Measurements from ENCODE around the gene PRDM10. TPM values are rescaled to one million over a fixed set of nuclear protein-coding genes. Genes with fewer than 3 reads are reported as not detected.
A peak's percentile ranks its signal among the peaks of the same experiment; 100 is the strongest.

PRDM10 gene, protein sequence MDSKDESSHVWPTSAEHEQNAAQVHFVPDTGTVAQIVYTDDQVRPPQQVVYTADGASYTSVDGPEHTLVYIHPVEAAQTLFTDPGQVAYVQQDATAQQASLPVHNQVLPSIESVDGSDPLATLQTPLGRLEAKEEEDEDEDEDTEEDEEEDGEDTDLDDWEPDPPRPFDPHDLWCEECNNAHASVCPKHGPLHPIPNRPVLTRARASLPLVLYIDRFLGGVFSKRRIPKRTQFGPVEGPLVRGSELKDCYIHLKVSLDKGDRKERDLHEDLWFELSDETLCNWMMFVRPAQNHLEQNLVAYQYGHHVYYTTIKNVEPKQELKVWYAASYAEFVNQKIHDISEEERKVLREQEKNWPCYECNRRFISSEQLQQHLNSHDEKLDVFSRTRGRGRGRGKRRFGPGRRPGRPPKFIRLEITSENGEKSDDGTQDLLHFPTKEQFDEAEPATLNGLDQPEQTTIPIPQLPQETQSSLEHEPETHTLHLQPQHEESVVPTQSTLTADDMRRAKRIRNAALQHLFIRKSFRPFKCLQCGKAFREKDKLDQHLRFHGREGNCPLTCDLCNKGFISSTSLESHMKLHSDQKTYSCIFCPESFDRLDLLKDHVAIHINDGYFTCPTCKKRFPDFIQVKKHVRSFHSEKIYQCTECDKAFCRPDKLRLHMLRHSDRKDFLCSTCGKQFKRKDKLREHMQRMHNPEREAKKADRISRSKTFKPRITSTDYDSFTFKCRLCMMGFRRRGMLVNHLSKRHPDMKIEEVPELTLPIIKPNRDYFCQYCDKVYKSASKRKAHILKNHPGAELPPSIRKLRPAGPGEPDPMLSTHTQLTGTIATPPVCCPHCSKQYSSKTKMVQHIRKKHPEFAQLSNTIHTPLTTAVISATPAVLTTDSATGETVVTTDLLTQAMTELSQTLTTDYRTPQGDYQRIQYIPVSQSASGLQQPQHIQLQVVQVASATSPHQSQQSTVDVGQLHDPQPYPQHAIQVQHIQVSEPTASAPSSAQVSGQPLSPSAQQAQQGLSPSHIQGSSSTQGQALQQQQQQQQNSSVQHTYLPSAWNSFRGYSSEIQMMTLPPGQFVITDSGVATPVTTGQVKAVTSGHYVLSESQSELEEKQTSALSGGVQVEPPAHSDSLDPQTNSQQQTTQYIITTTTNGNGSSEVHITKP
- 10 to 100 TPM; 14.3 to 15.9 TPM for total RNA-seq

- DNase-seq (peak; percentile 91), ATAC-seq (peak; percentile 71)
- Mint-ChIP-seq H3K4me1 (ENCODE audit: low read depth) (peaks cover 17% of the 10 kb centered on the region), H3K27ac (peak within 1 kb of the TSS; percentile 100), H3K4me3 (peak within 1 kb of the TSS; percentile 97), H3K27me3 (ENCODE audit: low read depth) (peaks cover 5% of the 10 kb centered on the region), H3K9me3 (ENCODE audit: insufficient read depth) (no peaks in the 10 kb centered on the region), H3K36me3 (ENCODE audit: low read depth) (peaks cover 8% of the 10 kb centered on the region)
- ChIA-PET POLR2A (interaction anchor here (0.6 to 2.6 kb wide), 13 partner anchors 9 to 363 kb away, joined by 3 to 19 read pairs (median 4); no protein-coding TSS in a partner anchor), CTCF (interaction anchor here (1.5 to 4.8 kb wide), 3 partner anchors 10 to 130 kb away, joined by 3 to 14 read pairs (median 8); no protein-coding TSS in a partner anchor)
These were observed at the start of gene PRDM10 for GRCh38 chr11:130002352-130002845. Gene PRDM10, minus strand, starts transcription at chr11:130002835. Its CDS starts 41,871 bp downstream, at chr11:129960964.

DNA sequence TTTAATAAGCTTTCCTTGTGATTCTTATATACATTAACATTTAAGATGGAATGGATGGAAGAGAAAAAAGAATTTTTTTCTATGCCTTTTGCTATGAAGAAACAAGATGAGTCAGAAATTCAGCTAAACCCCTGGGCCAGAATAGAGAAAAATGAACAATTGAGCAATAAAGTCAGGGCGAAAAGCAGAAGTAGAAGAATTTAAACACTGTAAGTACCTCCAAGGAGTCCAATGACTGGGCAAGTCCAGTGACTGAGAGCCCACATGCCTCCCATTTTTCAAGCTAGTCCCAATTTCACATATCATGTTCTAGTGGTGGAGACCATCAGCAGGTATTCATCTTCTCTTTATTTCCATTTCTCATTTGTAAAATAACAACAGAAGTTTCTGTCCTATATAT, 48.4 kb upstream of the PRDM10 start:
- no peak for DNase-seq
- H3K36me3 Mint-ChIP-seq (ENCODE audit: low read depth) = no peaks in the 10 kb centered on the region
- POLR2A ChIA-PET = interaction anchor here (0.6 kb wide), 1 partner anchor 48 kb away, joined by 3 read pairs; no protein-coding TSS in a partner anchor

GRCh38 chr11:130050257-130050656, 47.6 kb upstream of the PRDM10 start:
- peaks cover 15% of the 10 kb centered on the region for H3K27me3 Mint-ChIP-seq (ENCODE audit: low read depth)
- no peak for DNase-seq
- no peak overlapping the region for H3K4me3 Mint-ChIP-seq
- no peaks in the 10 kb centered on the region for H3K36me3 Mint-ChIP-seq (ENCODE audit: low read depth)
- ATAC-seq = no peak
- H3K9me3 Mint-ChIP-seq (ENCODE audit: insufficient read depth) = no peaks in the 10 kb centered on the region
- CTCF ChIA-PET = interaction anchor here (1.2 to 1.5 kb wide), 2 partner anchors 11 to 80 kb away, joined by 3 read pairs; no protein-coding TSS in a partner anchor
- no peaks in the 10 kb centered on the region for H3K4me1 Mint-ChIP-seq (ENCODE audit: low read depth)
- POLR2A ChIA-PET = no interaction called here
- no peak overlapping the region for H3K27ac Mint-ChIP-seq

More for the DNA sequence above, 48.4 kb upstream of the PRDM10 start:
- no peak for ATAC-seq
- Mint-ChIP-seq H3K4me3 (no peak overlapping the region), H3K4me1 (ENCODE audit: low read depth) (no peaks in the 10 kb centered on the region), H3K9me3 (ENCODE audit: insufficient read depth) (no peaks in the 10 kb centered on the region), H3K27me3 (ENCODE audit: low read depth) (peaks cover 20% of the 10 kb centered on the region), H3K27ac (no peak overlapping the region)
- CTCF ChIA-PET = interaction anchor here (0.7 to 1.5 kb wide), 3 partner anchors 9 to 80 kb away, joined by 3 read pairs; no protein-coding TSS in a partner anchor

DNA sequence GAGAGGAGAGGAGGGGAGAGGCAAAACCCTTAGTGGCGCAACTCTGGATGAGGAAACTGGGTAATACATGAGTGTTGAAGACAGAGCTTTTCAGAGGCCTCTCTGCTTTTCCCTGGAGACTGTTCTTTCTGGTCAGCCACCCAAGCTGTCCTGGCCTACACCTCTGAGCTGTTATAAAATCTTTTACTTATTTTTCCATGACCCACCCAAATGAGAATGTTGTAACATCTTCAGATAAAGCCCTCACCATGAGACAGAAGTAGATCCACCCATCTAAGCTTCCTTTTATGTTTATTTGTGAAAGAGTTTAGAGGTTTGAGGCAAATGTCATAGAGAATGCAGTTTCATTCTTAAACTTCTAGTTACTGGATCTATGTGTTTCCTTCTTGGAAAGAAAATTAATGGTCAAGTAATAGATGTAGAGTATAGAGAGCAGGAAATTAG, 46.7 kb upstream of the PRDM10 start:
- no peak overlapping the region for H3K4me3 Mint-ChIP-seq
- ChIA-PET POLR2A (interaction anchor here (0.6 kb wide), 2 partner anchors 45 to 252 kb away, joined by 3 read pairs; no protein-coding TSS in a partner anchor), CTCF (no interaction called here)
- no peak for DNase-seq
- H3K9me3 Mint-ChIP-seq (ENCODE audit: insufficient read depth) = no peaks in the 10 kb centered on the region
- no peaks in the 10 kb centered on the region for H3K36me3 Mint-ChIP-seq (ENCODE audit: low read depth)
- H3K27me3 Mint-ChIP-seq (ENCODE audit: low read depth) = peaks cover 12% of the 10 kb centered on the region
- no peak for ATAC-seq
- H3K27ac Mint-ChIP-seq = no peak overlapping the region
- no peaks in the 10 kb centered on the region for H3K4me1 Mint-ChIP-seq (ENCODE audit: low read depth)

- H3K9me3 Mint-ChIP-seq (ENCODE audit: insufficient read depth) = no peaks in the 10 kb centered on the region
- ChIA-PET POLR2A (no interaction called here), CTCF (no interaction called here)
- H3K36me3 Mint-ChIP-seq (ENCODE audit: low read depth) = no peaks in the 10 kb centered on the region
- no peaks in the 10 kb centered on the region for H3K4me1 Mint-ChIP-seq (ENCODE audit: low read depth)
- H3K4me3 Mint-ChIP-seq = no peak overlapping the region
- DNase-seq (no peak), ATAC-seq (no peak)
- no peak overlapping the region for H3K27ac Mint-ChIP-seq
- H3K27me3 Mint-ChIP-seq (ENCODE audit: low read depth) = peaks cover 12% of the 10 kb centered on the region
These were observed 44.5 kb upstream of the PRDM10 start for GRCh38 chr11:130047141-130047540.

DNA sequence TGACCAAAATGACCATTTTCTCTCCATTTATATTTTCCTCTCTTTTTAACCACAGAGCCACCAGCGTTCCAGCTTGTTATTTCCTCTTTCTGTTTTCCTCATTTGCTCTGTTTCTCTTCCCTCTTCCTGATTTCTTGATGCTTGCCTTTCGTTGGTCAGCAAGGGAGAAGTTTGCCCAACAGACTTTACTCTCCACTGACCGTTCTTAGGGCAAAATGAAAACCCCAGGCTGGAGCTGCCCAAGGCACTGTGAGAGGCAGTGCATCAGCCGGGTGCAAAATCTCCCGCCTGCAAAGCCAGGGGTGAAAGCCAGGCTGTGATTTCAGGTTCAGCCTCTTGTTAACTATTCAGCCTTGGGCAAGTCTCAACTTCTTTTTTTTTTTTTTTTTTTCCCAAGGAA, 40.9 kb upstream of the PRDM10 start:
- Mint-ChIP-seq H3K27me3 (ENCODE audit: low read depth) (peaks cover 5% of the 10 kb centered on the region), H3K36me3 (ENCODE audit: low read depth) (no peaks in the 10 kb centered on the region), H3K9me3 (ENCODE audit: insufficient read depth) (no peaks in the 10 kb centered on the region), H3K4me3 (no peak overlapping the region), H3K27ac (no peak overlapping the region), H3K4me1 (ENCODE audit: low read depth) (no peaks in the 10 kb centered on the region)
- ChIA-PET POLR2A (no interaction called here), CTCF (no interaction called here)
- no peak for DNase-seq
- ATAC-seq = no peak

- POLR2A ChIA-PET = no interaction called here
- CTCF ChIA-PET = no interaction called here
- no peak overlapping the region for H3K4me3 Mint-ChIP-seq
- DNase-seq (no peak), ATAC-seq (no peak)
- no peaks in the 10 kb centered on the region for H3K9me3 Mint-ChIP-seq (ENCODE audit: insufficient read depth)
- H3K4me1 Mint-ChIP-seq (ENCODE audit: low read depth) = no peaks in the 10 kb centered on the region
- no peak overlapping the region for H3K27ac Mint-ChIP-seq
- H3K27me3 Mint-ChIP-seq (ENCODE audit: low read depth) = peaks cover 8% of the 10 kb centered on the region
- no peaks in the 10 kb centered on the region for H3K36me3 Mint-ChIP-seq (ENCODE audit: low read depth)
These were observed 39.5 kb upstream of the PRDM10 start for GRCh38 chr11:130042093-130042591.

DNA sequence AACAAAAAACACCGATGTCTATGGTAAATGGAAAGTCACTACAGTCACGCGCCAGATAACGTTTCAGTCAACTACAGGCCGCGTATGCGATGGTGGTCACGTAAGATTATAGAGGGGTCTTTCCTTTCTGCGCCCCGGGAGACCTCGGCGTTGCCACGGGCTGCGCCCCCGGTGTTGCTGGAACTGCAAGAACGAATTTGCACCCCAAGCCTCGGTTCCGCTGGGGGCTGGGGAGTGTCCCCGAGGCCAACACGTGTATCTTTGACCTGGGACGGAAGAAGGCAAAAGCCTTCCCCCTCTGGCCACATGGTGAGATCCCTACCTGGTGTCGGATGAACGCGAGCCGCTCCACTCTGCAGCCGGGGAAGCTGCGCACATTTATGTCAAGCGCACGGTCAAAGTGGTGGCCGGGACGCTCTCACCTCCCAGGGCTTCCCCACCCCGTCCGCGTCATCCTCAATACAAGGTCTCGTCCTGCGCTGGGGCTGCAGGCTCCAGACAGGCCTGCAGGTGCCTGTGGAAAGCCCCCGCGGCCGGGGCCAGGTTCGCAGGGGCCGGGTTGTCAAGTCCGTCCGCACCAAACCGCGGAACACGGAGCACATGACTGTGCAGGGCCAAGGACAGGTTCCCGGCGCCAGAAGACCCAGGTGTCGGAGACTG, 37.8 kb upstream of the PRDM10 start:
- no peaks in the 10 kb centered on the region for H3K9me3 Mint-ChIP-seq (ENCODE audit: insufficient read depth)
- no peak for ATAC-seq
- H3K27me3 Mint-ChIP-seq (ENCODE audit: low read depth) = peaks cover 8% of the 10 kb centered on the region
- H3K4me3 Mint-ChIP-seq = no peak overlapping the region
- no peaks in the 10 kb centered on the region for H3K36me3 Mint-ChIP-seq (ENCODE audit: low read depth)
- DNase-seq = no peak
- no peaks in the 10 kb centered on the region for H3K4me1 Mint-ChIP-seq (ENCODE audit: low read depth)
- CTCF ChIA-PET = no interaction called here
- H3K27ac Mint-ChIP-seq = no peak overlapping the region
- POLR2A ChIA-PET = no interaction called here

GRCh38 chr11:130037881-130038585, 35.4 kb upstream of the PRDM10 start:
- ATAC-seq = no peak
- Mint-ChIP-seq H3K36me3 (ENCODE audit: low read depth) (no peaks in the 10 kb centered on the region), H3K9me3 (ENCODE audit: insufficient read depth) (no peaks in the 10 kb centered on the region), H3K4me3 (no peak overlapping the region), H3K27ac (no peak overlapping the region), H3K27me3 (ENCODE audit: low read depth) (peaks cover 5% of the 10 kb centered on the region), H3K4me1 (ENCODE audit: low read depth) (no peaks in the 10 kb centered on the region)
- ChIA-PET POLR2A (no interaction called here), CTCF (no interaction called here)
- no peak for DNase-seq

- POLR2A ChIA-PET = no interaction called here
- no peak overlapping the region for H3K4me3 Mint-ChIP-seq
- ATAC-seq = no peak
- H3K9me3 Mint-ChIP-seq (ENCODE audit: insufficient read depth) = no peaks in the 10 kb centered on the region
- H3K27me3 Mint-ChIP-seq (ENCODE audit: low read depth) = peaks cover 5% of the 10 kb centered on the region
- CTCF ChIA-PET = no interaction called here
- H3K36me3 Mint-ChIP-seq (ENCODE audit: low read depth) = no peaks in the 10 kb centered on the region
- no peak for DNase-seq
- no peak overlapping the region for H3K27ac Mint-ChIP-seq
- H3K4me1 Mint-ChIP-seq (ENCODE audit: low read depth) = no peaks in the 10 kb centered on the region
These were observed 34.4 kb upstream of the PRDM10 start for GRCh38 chr11:130037058-130037457.
